HG03060 (cell line): ENCODE results near the gene DMAC1.

Experiments
- ATAC-seq: cut with Tn5 transposase; IDR thresholded peaks from one replicate; pipeline ENCODE4 v1.9.1; 2021; ENCODE audit warnings: low read depth, moderate number of reproducible peaks; ENCODE audit not compliant: unreplicated experiment

DMAC1 gene

GRCh38 chr9:7784472-7784871 lies 15.1 kb downstream of the DMAC1 start:
- no peak for ATAC-seq

GRCh38 chr9:7783635-7784063 lies 15.9 kb downstream of the DMAC1 start:
- ATAC-seq, result no peak

- no peak for ATAC-seq
These were observed 17.0 kb downstream of the DMAC1 start for GRCh38 chr9:7782400-7783120.

- ATAC-seq, result no peak
These were observed 19.2 kb downstream of the DMAC1 start for GRCh38 chr9:7780261-7780988.

GRCh38 chr9:7778851-7779600 lies 20.6 kb downstream of the DMAC1 start:
- no peak for ATAC-seq

- ATAC-seq, result no peak
These were observed 21.8 kb downstream of the DMAC1 start for GRCh38 chr9:7777771-7778170.

- ATAC-seq, result no peak
These were observed 29.5 kb downstream of the DMAC1 start for GRCh38 chr9:7770111-7770510.

- ATAC-seq, result no peak
These were observed 37.0 kb downstream of the DMAC1 start for GRCh38 chr9:7762600-7762999.

GRCh38 chr9:7760014-7760415 lies 39.6 kb downstream of the DMAC1 start:
- no peak for ATAC-seq

- peak; percentile 99 for ATAC-seq
These were observed 43.5 kb downstream of the DMAC1 start for GRCh38 chr9:7756088-7756487.

GRCh38 chr9:7752481-7752880 lies 47.1 kb downstream of the DMAC1 start:
- no peak for ATAC-seq
